ENCODE results near the gene MAP1A. TPM values are rescaled to one million over a fixed set of nuclear protein-coding genes. Genes with fewer than 3 reads are reported as not detected.
"Not testable (repeated sequence)": the region's sequence is repeated elsewhere in the genome, so short reads cannot be mapped to it uniquely, and the experiment has no call there.

The MAP1A gene
- polyA plus RNA-seq, 2 of the 4 experiments (the other 2 are of a cell fraction) = 0.43 to 0.54 TPM

- TF ChIP-seq NR3C1 (IDR thresholded peaks at IDR 0.05) = no peak
- no peak for TF ChIP-seq PHF8 (IDR thresholded peaks at IDR 0.05; ENCODE audit: borderline replicate concordance, low read depth)
- TF ChIP-seq JUN (IDR thresholded peaks at IDR 0.05) = no peak
Measured at GRCh38 chr15:43529587-43530345, 12.4 kb downstream of the MAP1A start (continued).

- CTCF ChIA-PET = interaction anchor here (1.1 to 2.8 kb wide), 2 partner anchors 15 to 20 kb away, joined by 3 to 7 read pairs; no protein-coding TSS in a partner anchor
- Histone ChIP-seq H3K4me3 (no peak overlapping the region), H3K27ac (no peak overlapping the region), H3K9me3 (no peaks in the 10 kb centered on the region), H3K4me2 (no peak overlapping the region), H3K4me1 (no peaks in the 10 kb centered on the region)
- FAIRE-seq (no peak), DNase-seq (ENCODE audit: low read depth in 1 of 2, low spot score in 1 of 2) (no peak), ATAC-seq (no peak; a peak in 1 of 6 replicates)
- WGBS (ENCODE audit: missing lambda C conversion rate) = 43% methylated on average over 7 of the region's 7 CpGs
- POLR2A ChIA-PET = no interaction called here
- TF ChIP-seq, protein P1, sequence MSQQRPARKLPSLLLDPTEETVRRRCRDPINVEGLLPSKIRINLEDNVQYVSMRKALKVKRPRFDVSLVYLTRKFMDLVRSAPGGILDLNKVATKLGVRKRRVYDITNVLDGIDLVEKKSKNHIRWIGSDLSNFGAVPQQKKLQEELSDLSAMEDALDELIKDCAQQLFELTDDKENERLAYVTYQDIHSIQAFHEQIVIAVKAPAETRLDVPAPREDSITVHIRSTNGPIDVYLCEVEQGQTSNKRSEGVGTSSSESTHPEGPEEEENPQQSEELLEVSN (IDR thresholded peaks at IDR 0.05; ENCODE audit: borderline replicate concordance, low read depth) = no peak
- TF ChIP-seq POLR2AphosphoS2 (conservative IDR thresholded peaks at IDR 0.05; ENCODE audit: low read length) (no peak), EP300 (IDR thresholded peaks at IDR 0.05) (no peak), TFCP2L1 (CRISPR knock-in tag; IDR thresholded peaks at IDR 0.05) (no peak), CBX2 (IDR thresholded peaks at IDR 0.05; ENCODE audit: borderline replicate concordance, low read depth) (no peak), BHLHE40 (IDR thresholded peaks at IDR 0.05; ENCODE audit: low read depth, low read length) (no peak)
- TF ChIP-seq, protein P2, sequence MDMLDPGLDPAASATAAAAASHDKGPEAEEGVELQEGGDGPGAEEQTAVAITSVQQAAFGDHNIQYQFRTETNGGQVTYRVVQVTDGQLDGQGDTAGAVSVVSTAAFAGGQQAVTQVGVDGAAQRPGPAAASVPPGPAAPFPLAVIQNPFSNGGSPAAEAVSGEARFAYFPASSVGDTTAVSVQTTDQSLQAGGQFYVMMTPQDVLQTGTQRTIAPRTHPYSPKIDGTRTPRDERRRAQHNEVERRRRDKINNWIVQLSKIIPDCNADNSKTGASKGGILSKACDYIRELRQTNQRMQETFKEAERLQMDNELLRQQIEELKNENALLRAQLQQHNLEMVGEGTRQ (IDR thresholded peaks at IDR 0.05) = no peak
Measured at GRCh38 chr15:43531018-43531670, 13.7 kb downstream of the MAP1A start.

DNA sequence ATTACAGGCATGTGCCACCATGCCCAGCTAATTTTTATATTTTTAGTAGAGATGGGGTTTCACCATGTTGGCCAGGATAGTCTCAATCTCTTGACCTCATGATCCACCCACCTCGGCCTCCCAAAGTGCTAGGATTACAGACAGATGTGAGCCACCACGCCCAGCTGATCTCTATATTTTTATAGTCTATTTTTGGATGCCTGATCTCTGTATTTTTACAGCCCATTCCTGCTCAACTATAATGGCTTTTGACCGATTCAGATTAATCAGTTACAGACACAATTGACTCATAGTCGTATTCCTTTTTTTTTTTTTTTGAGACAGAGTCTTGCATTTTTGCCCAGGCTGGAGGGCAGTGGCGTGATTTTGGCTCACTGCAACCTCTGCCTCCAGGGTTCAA is 15.4 kb downstream of the MAP1A start:
- H3K4me1 ChIP-seq; H3K4me3 ChIP-seq; FAIRE-seq; H3K9me3 ChIP-seq; DNase-seq (ENCODE audit: low read depth in 1 of 2, low spot score in 1 of 2); H3K4me2 ChIP-seq; H3K27ac ChIP-seq; ATAC-seq; POLR2A ChIA-PET: not testable (repeated sequence)
- WGBS (ENCODE audit: missing lambda C conversion rate) = 43% methylated on average over 5 of the region's 5 CpGs
- CTCF ChIA-PET = interaction anchor here (0.7 to 1.6 kb wide), 2 partner anchors 19 to 1395 kb away, joined by 3 read pairs; no protein-coding TSS in a partner anchor

- ChIA-PET CTCF (interaction anchor here (1.5 kb wide), 1 partner anchor 13 kb away, joined by 3 read pairs; no protein-coding TSS in a partner anchor), POLR2A (no interaction called here)
- ATAC-seq (no peak), FAIRE-seq (no peak), DNase-seq (ENCODE audit: low read depth in 1 of 2, low spot score in 1 of 2) (no peak)
- H3K4me2 ChIP-seq = no peak overlapping the region
- no peaks in the 10 kb centered on the region for H3K9me3 ChIP-seq
- WGBS (ENCODE audit: missing lambda C conversion rate) = 94% methylated on average over 2 of the region's 3 CpGs
- no peak overlapping the region for H3K4me3 ChIP-seq
- no peaks in the 10 kb centered on the region for H3K4me1 ChIP-seq
- H3K27ac ChIP-seq = no peak overlapping the region
- TF ChIP-seq EP300 (IDR thresholded peaks at IDR 0.05) (no peak), RCOR1 (IDR thresholded peaks at IDR 0.05; ENCODE audit: low read depth, low read length) (no peak), RAD21 (conservative IDR thresholded peaks at IDR 0.05 in 1 of 2, IDR thresholded peaks at IDR 0.05 in 1 of 2) (no peak), TFCP2L1 (CRISPR knock-in tag; IDR thresholded peaks at IDR 0.05) (no peak), FOSB (CRISPR knock-in tag; IDR thresholded peaks at IDR 0.05) (no peak), NPAS2 (CRISPR knock-in tag; IDR thresholded peaks at IDR 0.05; ENCODE audit: borderline replicate concordance) (no peak), GATA3 (IDR thresholded peaks at IDR 0.05; ENCODE audit: borderline replicate concordance) (no peak), ZSCAN20 (CRISPR knock-in tag; IDR thresholded peaks at IDR 0.05) (no peak), HDAC2 (IDR thresholded peaks at IDR 0.05) (no peak), MAX (IDR thresholded peaks at IDR 0.05) (no peak), REST (IDR thresholded peaks at IDR 0.05) (no peak), KDM1A (IDR thresholded peaks at IDR 0.05; ENCODE audit: low read depth) (no peak), PHF8 (IDR thresholded peaks at IDR 0.05; ENCODE audit: borderline replicate concordance, low read depth) (no peak), POLR2AphosphoS2 (conservative IDR thresholded peaks at IDR 0.05; ENCODE audit: low read length) (no peak)
- TF ChIP-seq, protein P3, sequence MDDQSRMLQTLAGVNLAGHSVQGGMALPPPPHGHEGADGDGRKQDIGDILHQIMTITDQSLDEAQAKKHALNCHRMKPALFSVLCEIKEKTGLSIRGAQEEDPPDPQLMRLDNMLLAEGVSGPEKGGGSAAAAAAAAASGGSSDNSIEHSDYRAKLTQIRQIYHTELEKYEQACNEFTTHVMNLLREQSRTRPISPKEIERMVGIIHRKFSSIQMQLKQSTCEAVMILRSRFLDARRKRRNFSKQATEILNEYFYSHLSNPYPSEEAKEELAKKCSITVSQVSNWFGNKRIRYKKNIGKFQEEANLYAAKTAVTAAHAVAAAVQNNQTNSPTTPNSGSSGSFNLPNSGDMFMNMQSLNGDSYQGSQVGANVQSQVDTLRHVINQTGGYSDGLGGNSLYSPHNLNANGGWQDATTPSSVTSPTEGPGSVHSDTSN (IDR thresholded peaks at IDR 0.05) = no peak
- TF ChIP-seq, protein P4, sequence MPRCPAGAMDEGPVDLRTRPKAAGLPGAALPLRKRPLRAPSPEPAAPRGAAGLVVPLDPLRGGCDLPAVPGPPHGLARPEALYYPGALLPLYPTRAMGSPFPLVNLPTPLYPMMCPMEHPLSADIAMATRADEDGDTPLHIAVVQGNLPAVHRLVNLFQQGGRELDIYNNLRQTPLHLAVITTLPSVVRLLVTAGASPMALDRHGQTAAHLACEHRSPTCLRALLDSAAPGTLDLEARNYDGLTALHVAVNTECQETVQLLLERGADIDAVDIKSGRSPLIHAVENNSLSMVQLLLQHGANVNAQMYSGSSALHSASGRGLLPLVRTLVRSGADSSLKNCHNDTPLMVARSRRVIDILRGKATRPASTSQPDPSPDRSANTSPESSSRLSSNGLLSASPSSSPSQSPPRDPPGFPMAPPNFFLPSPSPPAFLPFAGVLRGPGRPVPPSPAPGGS (IDR thresholded peaks at IDR 0.05) = no peak
Measured at GRCh38 chr15:43534897-43535296, 17.5 kb downstream of the MAP1A start.
